OCI-LY7 (cell line): Measurements from ENCODE around the gene CLEC12A. TPM values are rescaled to one million over a fixed set of nuclear protein-coding genes. Genes with fewer than 3 reads are reported as not detected.

Source experiments
- BruUV-seq: library from RNA; stranded (reverse); fragments of 400-500 nt; replicated peaks from 2 replicates; lab custom pipeline; 2021; lab: Mats Ljungman, UMichigan
- CTCF ChIA-PET: fragments of 300-600 bp; sonication (Branson Sonifier 250); formaldehyde crosslinking; loops from one replicate; lab custom pipeline; 2022; ENCODE audit warnings: antibody characterized with exemption; ENCODE audit not compliant: unreplicated experiment; lab: Charles Lee
- POLR2A ChIA-PET: fragments of 300-600 bp; sonication (Branson Sonifier 250); formaldehyde crosslinking; loops from one replicate; lab custom pipeline; 2022; ENCODE audit warnings: antibody characterized with exemption; lab: Charles Lee
- DNase-seq: peaks from one replicate; pipeline ENCODE4 v3.0.0-alpha.2; 2015; ENCODE audit warnings: low spot score
- H2AFZ ChIP-seq: fragments of 200-600 bp; sonication (generic), shearing (Covaris generic); 2 replicates; pipeline ENCODE4 v1.6.1; 2014; ENCODE audit warnings: mild to moderate bottlenecking, antibody characterized with exemption, low read length, moderate library complexity
- H3K27ac ChIP-seq: fragments of 200-600 bp; sonication (generic); 2 replicates; pipeline ENCODE4 v1.5.1; 2014; ENCODE audit warnings: mixed run types, low read depth, mild to moderate bottlenecking, moderate library complexity, low read length, inconsistent platforms; ENCODE audit not compliant: poor library complexity, severe bottlenecking
- H3K36me3 ChIP-seq: fragments of 200-600 bp; sonication (generic); 2 replicates; pipeline ENCODE4 v1.6.1; 2014; ENCODE audit warnings: mild to moderate bottlenecking, antibody characterized with exemption, low read length, moderate library complexity, mixed read lengths; ENCODE audit not compliant: insufficient read depth
- H3K4me1 ChIP-seq: fragments of 200-600 bp; sonication (generic); 2 replicates; pipeline ENCODE4 v1.5.1; 2014; ENCODE audit warnings: mild to moderate bottlenecking, low read length; ENCODE audit not compliant: insufficient read depth, poor library complexity, severe bottlenecking
- H3K4me2 ChIP-seq: fragments of 200-600 bp; sonication (generic); 2 replicates; pipeline ENCODE4 v1.6.1; 2014; ENCODE audit warnings: mild to moderate bottlenecking, low read length
- H3K4me3 ChIP-seq: fragments of 200-600 bp; sonication (generic); 2 replicates; pipeline ENCODE4 v1.5.1; 2014; ENCODE audit warnings: mild to moderate bottlenecking, low read depth, low read length; ENCODE audit not compliant: poor library complexity, severe bottlenecking
- H3K79me2 ChIP-seq: fragments of 200-600 bp; sonication (generic); 2 replicates; pipeline ENCODE4 v1.6.1; 2016; ENCODE audit warnings: low read depth, mild to moderate bottlenecking, low read length, moderate library complexity, mixed read lengths; ENCODE audit not compliant: insufficient read depth
- H3K9me2 ChIP-seq: fragments of 200-600 bp; sonication (generic); 2 replicates; pipeline ENCODE4 v1.6.1; 2016; ENCODE audit warnings: mild to moderate bottlenecking, low read length, mixed read lengths; ENCODE audit not compliant: insufficient read depth
- H3K9me3 ChIP-seq: fragments of 200-600 bp; sonication (generic); 2 replicates; pipeline ENCODE4 v1.6.1; 2014; ENCODE audit warnings: mild to moderate bottlenecking, mixed run types, low read length, mixed read lengths
- H4K20me1 ChIP-seq: fragments of 200-600 bp; sonication (generic); 2 replicates; pipeline ENCODE4 v1.6.1; 2014; ENCODE audit warnings: mild to moderate bottlenecking, antibody characterized with exemption, low read length, moderate library complexity, mixed read lengths; ENCODE audit not compliant: insufficient read depth
- CTCF ChIP-seq: fragments of 200-600 bp; sonication (generic); conservative IDR thresholded peaks from 2 replicates; pipeline ENCODE4 v1.5.1; 2014; ENCODE audit warnings: mild to moderate bottlenecking, antibody characterized with exemption, low read length, moderate library complexity, mixed read lengths
- EZH2phosphoT487 ChIP-seq: fragments of 200-600 bp; sonication (generic); IDR thresholded peaks from 2 replicates; pipeline ENCODE4 v1.6.1; 2018; ENCODE audit warnings: low read depth, borderline replicate concordance, mild to moderate bottlenecking, mixed run types, antibody characterized with exemption, low read length, moderate library complexity, mixed read lengths
- intact Hi-C: fragments of 100-400 bp; cut with micrococcal nuclease; formaldehyde crosslinking; loops from one replicate; pipeline ENCODE4 v1.10.0; 2022; ENCODE audit not compliant: unreplicated experiment
- total RNA-seq, 2 experiments: library from RNA; depleted of rRNA in 1 of 2; stranded (reverse); fragments of >200 nt in 1 of 2; shearing (Covaris generic) in 1 of 2; gene quantifications; 2 replicates each; pipeline ENCODE4 v1.2.3, GENCODE V29; 2014 to 2022

The CLEC12A gene
- total RNA-seq, 2 experiments from 2014 or later: not detected

DNA sequence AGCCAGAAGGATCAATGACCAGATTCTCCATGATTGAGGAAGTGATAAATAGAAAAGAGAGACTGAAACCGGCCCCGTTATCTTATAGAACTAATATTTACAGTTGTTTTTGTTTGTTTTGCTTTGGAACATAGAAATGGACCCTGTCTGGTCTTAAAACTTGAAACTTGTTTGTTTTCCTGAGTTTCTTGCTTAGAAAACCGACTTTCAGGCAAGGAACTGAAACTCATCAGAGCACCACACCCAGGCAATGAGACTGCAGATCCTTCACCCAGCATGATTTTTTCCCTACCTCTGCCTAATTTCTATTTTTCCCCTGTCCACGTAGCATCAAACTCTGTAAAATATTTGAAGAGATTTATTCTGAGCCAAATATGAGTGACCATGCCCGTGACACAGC, 10.6 kb upstream of the CLEC12A start:
- Histone ChIP-seq H2AFZ (no peak overlapping the region), H3K27ac (no peak overlapping the region)
- CTCF ChIA-PET: no interaction called here

DNA sequence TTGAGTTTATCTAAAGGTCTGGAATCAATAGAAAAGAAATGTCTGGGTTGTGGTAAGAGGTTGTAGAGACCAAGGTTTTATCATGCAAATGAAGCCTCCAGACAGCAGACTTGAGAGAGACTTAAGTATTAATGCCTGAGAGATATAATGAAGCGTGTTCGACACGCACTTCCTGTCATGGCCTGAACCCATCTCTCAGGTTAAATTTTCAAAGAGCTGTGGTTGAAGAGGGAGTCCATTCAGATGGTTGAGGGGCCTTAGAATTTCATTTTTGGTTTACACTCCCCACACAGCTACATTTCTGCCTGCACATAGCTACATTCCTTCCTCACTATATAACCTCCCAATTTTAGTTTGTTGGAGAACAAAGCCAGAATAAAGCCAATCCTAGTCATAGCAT, 10.1 kb upstream of the CLEC12A start:
- POLR2A ChIA-PET: no interaction called here

More for the DNA sequence above, 10.6 kb upstream of the CLEC12A start:
- Histone ChIP-seq H3K4me3 (no peak overlapping the region), H3K9me2 (no peaks in the 10 kb centered on the region), H4K20me1 (no peaks in the 10 kb centered on the region), H3K9me3 (no peaks in the 10 kb centered on the region), H3K36me3 (no peaks in the 10 kb centered on the region), H3K4me2 (no peak overlapping the region), H3K79me2 (no peaks in the 10 kb centered on the region), H3K4me1 (no peaks in the 10 kb centered on the region)
- intact Hi-C loops: no loop called here
- no peak for DNase-seq
- TF ChIP-seq EZH2phosphoT487 (no peak), CTCF (no peak)
- no TSS peak for BruUV-seq
- POLR2A ChIA-PET: no interaction called here

More for the DNA sequence above, 10.1 kb upstream of the CLEC12A start:
- no peak for DNase-seq
- H3K27ac ChIP-seq: no peak overlapping the region
- no peaks in the 10 kb centered on the region for H3K9me2 ChIP-seq
- intact Hi-C loops: no loop called here
- H4K20me1 ChIP-seq: no peaks in the 10 kb centered on the region
- no peaks in the 10 kb centered on the region for H3K79me2 ChIP-seq
- no peak overlapping the region for H3K4me3 ChIP-seq
- no peaks in the 10 kb centered on the region for H3K36me3 ChIP-seq
- no peaks in the 10 kb centered on the region for H3K4me1 ChIP-seq
- no TSS peak for BruUV-seq
- no peaks in the 10 kb centered on the region for H3K9me3 ChIP-seq
- TF ChIP-seq EZH2phosphoT487 (no peak), CTCF (no peak)
- H2AFZ ChIP-seq: no peak overlapping the region
- CTCF ChIA-PET: no interaction called here
- no peak overlapping the region for H3K4me2 ChIP-seq
